ENCODE results near the gene NENF.

GRCh38 chr1:212477680-212478466, 45.2 kb downstream of the NENF start:
- no peak for TF ChIP-seq MXI1 (IDR thresholded peaks at IDR 0.05; ENCODE audit: low read depth, low read length)
- no peak for TF ChIP-seq TEAD4 (IDR thresholded peaks at IDR 0.05; ENCODE audit: borderline replicate concordance, insufficient read depth)
- no peak for TF ChIP-seq CTCF (IDR thresholded peaks at IDR 0.05)
- no peak for TF ChIP-seq EP300 (IDR thresholded peaks at IDR 0.05; ENCODE audit: borderline replicate concordance in 1 of 2, low read depth in 1 of 2, low read length in 1 of 2)
- TF ChIP-seq TAF1 (IDR thresholded peaks at IDR 0.05; ENCODE audit: borderline replicate concordance, low read depth, low read length): no peak
- no peak for TF ChIP-seq GABPA (IDR thresholded peaks at IDR 0.05; ENCODE audit: low read depth)
- TF ChIP-seq JUND (IDR thresholded peaks at IDR 0.05): no peak
- TF ChIP-seq TCF12 (IDR thresholded peaks at IDR 0.05): no peak
- TF ChIP-seq POLR2AphosphoS5 (IDR thresholded peaks at IDR 0.05; ENCODE audit: low read depth, low read length): no peak
- TF ChIP-seq MEF2A (IDR thresholded peaks at IDR 0.05; ENCODE audit: borderline replicate concordance, low read depth): no peak
- TF ChIP-seq RAD21 (IDR thresholded peaks at IDR 0.05; ENCODE audit: low read length): no peak
- TF ChIP-seq YY1 (IDR thresholded peaks at IDR 0.05; ENCODE audit: low read depth): no peak

Measured in SK-N-SH (cell line).